ENCODE measurements around the gene PTPRD. TPM values are rescaled to one million over a fixed set of nuclear protein-coding genes. Genes with fewer than 3 reads are reported as not detected.

Gene PTPRD
- total RNA-seq, 1 donor from 2014 or later, result 15.6 TPM

DNA sequence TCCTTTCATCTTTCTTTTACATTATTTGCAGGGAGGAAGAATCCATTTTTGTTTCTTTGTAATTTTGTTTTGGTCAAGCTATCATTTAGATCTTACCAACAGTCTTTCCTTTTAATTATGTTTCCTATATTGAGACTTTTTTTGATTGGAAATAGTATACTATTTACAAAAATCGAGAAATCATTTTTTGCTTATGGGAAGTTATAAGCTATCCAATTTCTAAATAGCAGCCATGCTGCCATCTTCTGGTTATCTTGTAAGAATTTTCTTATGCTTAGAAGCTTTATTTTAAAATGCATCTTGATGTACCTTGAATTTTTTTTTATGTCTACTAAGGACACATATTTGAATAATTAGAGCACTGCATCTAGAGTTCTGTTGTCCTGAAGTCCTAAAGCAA lies 821.2 kb downstream of the PTPRD start:
- no peak for DNase-seq
- Histone ChIP-seq H3K36me3 (no peaks in the 10 kb centered on the region), H3K27me3 (ENCODE audit: low read depth) (no peaks in the 10 kb centered on the region), H3K4me3 (no peak overlapping the region), H3K27ac (replicated peaks) (no peak overlapping the region), H3K9me3 (replicated peaks) (no peaks in the 10 kb centered on the region), H3K4me1 (no peaks in the 10 kb centered on the region)
- intact Hi-C loops (cut with micrococcal nuclease), result no loop called here
- TF ChIP-seq, protein P1, sequence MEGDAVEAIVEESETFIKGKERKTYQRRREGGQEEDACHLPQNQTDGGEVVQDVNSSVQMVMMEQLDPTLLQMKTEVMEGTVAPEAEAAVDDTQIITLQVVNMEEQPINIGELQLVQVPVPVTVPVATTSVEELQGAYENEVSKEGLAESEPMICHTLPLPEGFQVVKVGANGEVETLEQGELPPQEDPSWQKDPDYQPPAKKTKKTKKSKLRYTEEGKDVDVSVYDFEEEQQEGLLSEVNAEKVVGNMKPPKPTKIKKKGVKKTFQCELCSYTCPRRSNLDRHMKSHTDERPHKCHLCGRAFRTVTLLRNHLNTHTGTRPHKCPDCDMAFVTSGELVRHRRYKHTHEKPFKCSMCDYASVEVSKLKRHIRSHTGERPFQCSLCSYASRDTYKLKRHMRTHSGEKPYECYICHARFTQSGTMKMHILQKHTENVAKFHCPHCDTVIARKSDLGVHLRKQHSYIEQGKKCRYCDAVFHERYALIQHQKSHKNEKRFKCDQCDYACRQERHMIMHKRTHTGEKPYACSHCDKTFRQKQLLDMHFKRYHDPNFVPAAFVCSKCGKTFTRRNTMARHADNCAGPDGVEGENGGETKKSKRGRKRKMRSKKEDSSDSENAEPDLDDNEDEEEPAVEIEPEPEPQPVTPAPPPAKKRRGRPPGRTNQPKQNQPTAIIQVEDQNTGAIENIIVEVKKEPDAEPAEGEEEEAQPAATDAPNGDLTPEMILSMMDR (IDR thresholded peaks at IDR 0.05; ENCODE audit: borderline replicate concordance), result no peak

DNA sequence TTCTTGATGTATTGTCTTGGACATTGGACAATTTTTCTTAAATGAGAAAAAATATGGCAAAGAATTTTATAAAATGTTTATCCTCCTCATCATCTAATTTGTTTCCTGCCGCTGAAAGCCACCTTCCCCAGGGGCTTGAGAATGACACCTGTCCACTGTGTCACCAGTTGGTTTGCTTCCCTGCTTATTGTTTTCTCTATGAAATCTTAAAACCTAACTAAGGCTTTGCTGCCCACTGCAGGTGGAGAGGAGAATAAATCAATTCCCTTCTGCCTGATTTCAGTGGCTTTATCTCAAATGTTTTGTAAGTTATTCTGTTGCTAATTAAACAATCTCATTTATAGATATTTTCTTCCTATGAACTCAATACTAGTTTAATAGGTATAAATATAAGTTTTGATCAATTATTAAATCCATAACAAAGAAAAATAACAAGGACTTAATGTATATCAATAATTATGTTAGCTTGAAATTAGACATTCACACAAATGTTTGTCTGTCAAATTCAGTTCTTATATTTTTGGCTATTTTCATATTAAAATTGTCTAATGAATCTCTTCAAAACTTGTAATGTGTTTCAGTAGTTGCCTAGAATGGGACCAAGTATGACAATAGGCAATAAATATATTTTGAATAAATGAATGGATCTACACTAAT lies 822.5 kb downstream of the PTPRD start:
- Histone ChIP-seq H3K36me3 (no peaks in the 10 kb centered on the region), H3K4me1 (no peaks in the 10 kb centered on the region), H3K4me3 (no peak overlapping the region), H3K27me3 (ENCODE audit: low read depth) (no peaks in the 10 kb centered on the region), H3K27ac (replicated peaks) (no peak overlapping the region), H3K9me3 (replicated peaks) (no peaks in the 10 kb centered on the region)
- no peak for DNase-seq
- intact Hi-C loops (cut with micrococcal nuclease), result no loop called here
- TF ChIP-seq, protein P1 (IDR thresholded peaks at IDR 0.05; ENCODE audit: borderline replicate concordance), result peak; percentile 60

DNA sequence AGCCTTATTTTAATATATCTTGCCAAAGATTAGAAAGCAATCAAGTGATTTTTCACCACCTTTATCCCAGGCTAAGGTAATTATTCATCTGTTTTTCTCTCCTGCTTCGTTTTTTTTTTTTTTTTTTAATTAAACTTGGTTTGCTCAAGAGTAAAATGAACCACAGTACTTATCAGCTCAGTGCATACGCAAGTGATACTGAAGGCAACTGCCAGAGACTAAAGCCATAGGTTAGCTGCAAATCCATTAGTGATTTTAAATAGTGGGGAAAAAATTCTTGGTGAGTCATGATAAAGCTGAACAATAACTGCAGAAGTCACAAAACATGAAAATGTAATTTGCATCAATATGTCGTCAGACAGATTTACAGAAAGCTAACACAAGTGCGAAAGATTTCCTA lies 829.1 kb downstream of the PTPRD start:
- TF ChIP-seq, protein P1 (IDR thresholded peaks at IDR 0.05; ENCODE audit: borderline replicate concordance), result no peak
- Histone ChIP-seq H3K27ac (replicated peaks) (no peak overlapping the region), H3K4me3 (no peak overlapping the region), H3K9me3 (replicated peaks) (no peaks in the 10 kb centered on the region), H3K27me3 (ENCODE audit: low read depth) (no peaks in the 10 kb centered on the region), H3K36me3 (no peaks in the 10 kb centered on the region), H3K4me1 (no peaks in the 10 kb centered on the region)
- DNase-seq, result no peak
- intact Hi-C loops (cut with micrococcal nuclease), result no loop called here

DNA sequence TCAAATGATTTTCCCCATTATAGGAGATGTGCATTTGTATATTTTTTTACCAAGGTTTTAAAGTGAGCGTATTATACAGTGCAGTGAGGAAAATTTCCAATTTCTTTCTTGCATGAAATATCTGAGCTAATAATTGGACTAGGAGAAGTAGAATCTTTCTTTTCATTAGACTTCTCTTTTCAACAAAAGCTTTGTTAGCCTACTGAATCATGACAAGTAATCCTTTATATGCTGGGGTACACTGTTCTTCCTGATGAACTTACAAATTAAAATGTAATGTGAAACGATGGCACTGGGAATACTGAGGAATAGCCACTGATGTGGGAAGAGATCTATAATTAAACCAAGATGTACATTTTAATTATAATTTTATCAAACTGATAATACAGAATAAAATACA lies 829.6 kb downstream of the PTPRD start:
- Histone ChIP-seq H3K27ac (replicated peaks) (no peak overlapping the region), H3K9me3 (replicated peaks) (no peaks in the 10 kb centered on the region), H3K36me3 (no peaks in the 10 kb centered on the region), H3K4me1 (no peaks in the 10 kb centered on the region), H3K4me3 (no peak overlapping the region), H3K27me3 (ENCODE audit: low read depth) (no peaks in the 10 kb centered on the region)
- TF ChIP-seq, protein P1 (IDR thresholded peaks at IDR 0.05; ENCODE audit: borderline replicate concordance), result no peak
- intact Hi-C loops (cut with micrococcal nuclease), result no loop called here
- no peak for DNase-seq

DNA sequence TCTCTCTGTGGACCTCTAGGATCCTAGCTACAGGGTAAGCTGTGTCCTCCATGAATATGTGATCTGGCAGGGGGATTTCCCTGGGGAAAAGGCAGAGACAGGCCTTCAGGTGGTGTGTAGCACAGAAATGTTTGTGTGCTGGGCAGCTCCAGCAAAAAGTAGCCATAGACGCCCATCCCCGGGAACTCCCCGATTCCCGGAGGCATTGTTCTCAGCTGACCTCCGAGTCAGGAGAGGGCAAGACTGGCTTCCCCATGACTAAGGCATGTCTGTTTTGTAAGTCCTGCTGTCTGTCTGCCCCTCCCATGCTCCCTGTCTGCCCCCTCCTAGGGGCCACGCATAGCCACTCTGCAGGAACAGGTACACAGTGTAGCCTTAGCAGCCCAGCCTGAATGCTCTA lies 834.5 kb downstream of the PTPRD start:
- Histone ChIP-seq H3K27me3 (ENCODE audit: low read depth) (no peaks in the 10 kb centered on the region), H3K27ac (replicated peaks) (no peak overlapping the region), H3K4me1 (no peaks in the 10 kb centered on the region), H3K4me3 (no peak overlapping the region), H3K36me3 (no peaks in the 10 kb centered on the region), H3K9me3 (replicated peaks) (no peaks in the 10 kb centered on the region)
- TF ChIP-seq, protein P1 (IDR thresholded peaks at IDR 0.05; ENCODE audit: borderline replicate concordance), result no peak
- no peak for DNase-seq
- intact Hi-C loops (cut with micrococcal nuclease), result no loop called here
